ENCODE measurements around the gene AK9.
"Not testable (repeated sequence)": the region's sequence is repeated elsewhere in the genome, so short reads cannot be mapped to it uniquely, and the experiment has no call there.

The AK9 gene

GRCh38 chr6:109612268-109612667 lies 78.7 kb downstream of the AK9 start:
- DNase-seq, result no peak

DNA sequence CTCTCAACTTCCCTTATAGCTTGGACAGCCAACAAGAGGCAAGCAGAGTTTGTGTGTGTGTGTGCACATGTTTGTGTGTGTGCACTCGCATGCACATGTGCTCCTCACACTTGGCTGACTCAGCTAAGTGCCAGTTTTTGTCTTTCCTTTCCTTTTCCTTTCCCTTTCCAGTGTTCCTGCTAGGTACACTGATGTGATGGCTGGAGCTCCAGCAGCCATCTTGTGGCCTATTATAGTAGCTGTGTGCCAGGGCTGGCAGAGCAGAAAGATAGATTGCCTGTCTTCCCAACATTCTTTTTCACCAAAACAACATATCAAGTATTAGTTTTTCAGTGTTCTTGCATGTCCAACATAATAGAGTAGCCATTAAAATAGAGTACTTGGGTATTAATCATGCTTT lies 79.5 kb downstream of the AK9 start:
- no peak for DNase-seq

GRCh38 chr6:109610590-109610989 lies 80.4 kb downstream of the AK9 start:
- no peak for DNase-seq

DNA sequence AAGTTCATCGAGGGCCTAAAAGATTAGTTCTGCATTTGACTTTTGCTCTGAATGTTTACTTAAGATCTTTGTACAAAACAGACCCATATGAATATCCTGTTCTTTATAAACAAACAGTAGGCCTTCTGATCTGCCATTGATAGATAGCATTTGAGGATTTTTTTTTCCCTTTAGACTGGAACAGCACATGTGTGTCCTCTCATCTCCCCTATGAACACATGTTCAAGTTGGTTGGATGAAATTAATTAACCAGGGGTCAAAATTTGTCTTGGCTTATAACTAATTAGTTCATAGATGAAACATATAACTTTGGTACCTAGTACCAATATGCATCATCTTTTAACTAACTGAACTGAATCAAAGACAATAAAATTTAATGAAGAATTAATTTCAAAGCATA lies 81.3 kb downstream of the AK9 start:
- no peak for DNase-seq

GRCh38 chr6:109606359-109606758 lies 84.6 kb downstream of the AK9 start:
- no peak for DNase-seq

DNA sequence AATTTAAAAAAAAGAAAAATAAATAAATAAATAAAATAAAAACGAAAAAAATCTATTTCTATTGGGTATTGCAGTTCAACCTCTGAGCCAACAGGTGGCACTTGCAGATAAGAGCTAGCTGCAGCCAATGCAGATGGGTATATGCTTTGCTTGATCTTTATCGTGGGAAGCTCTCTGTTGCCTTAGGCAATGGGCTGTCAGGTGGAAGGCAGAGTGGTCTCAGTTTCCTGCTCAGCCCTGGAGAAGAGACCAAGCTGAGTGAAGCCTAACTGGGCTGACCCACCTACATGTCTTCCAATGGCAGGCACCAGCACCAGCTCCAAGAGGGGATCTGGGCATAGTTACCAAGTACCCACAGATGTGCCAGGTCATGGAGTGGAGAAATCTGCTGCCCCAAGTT lies 95.0 kb downstream of the AK9 start:
- DNase-seq, result no peak

GRCh38 chr6:109580519-109580918 lies 110.5 kb downstream of the AK9 start:
- DNase-seq, result no peak

- DNase-seq, result no peak
Observed at GRCh38 chr6:109579361-109579760, 111.6 kb downstream of the AK9 start.

DNA sequence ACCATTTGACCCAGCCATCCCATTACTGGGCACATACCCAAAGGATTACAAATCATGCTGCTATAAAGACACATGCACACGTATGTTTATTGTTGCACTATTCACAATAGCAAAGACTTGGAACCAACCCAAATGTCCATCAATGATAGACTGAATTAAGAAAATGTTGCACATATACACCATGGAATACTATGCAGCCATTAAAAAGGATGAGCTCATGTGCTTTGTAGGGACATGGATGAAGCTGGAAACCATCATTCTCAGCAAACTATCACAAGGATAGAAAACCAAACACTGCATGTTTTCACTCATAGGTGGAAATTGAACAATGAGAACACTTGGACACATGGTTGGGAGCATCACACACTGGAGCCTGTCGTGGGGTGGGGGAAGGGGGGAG lies 121.1 kb downstream of the AK9 start:
- not testable (repeated sequence) for DNase-seq

DNA sequence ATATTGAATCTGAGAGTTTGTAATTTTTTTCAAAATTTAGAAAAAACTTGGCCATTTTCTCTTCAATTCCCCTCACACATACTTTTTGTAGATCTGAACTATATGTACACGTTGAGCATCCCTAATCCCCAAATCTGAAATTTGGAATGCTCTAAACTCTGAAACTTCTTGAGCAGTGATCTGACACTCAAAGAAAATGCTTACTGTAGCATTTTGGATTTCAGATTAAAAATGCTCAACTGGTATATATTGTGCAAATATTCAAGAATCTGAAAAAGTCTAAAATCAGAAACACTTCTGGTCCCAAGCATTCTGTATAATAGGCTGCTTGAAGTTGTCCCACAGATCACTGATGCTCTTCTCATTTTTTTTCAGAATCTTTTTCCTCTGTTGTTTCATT lies 129.2 kb downstream of the AK9 start:
- no peak for DNase-seq

GRCh38 chr6:109531446-109531845 lies 159.6 kb downstream of the AK9 start:
- DNase-seq, result no peak

DNA sequence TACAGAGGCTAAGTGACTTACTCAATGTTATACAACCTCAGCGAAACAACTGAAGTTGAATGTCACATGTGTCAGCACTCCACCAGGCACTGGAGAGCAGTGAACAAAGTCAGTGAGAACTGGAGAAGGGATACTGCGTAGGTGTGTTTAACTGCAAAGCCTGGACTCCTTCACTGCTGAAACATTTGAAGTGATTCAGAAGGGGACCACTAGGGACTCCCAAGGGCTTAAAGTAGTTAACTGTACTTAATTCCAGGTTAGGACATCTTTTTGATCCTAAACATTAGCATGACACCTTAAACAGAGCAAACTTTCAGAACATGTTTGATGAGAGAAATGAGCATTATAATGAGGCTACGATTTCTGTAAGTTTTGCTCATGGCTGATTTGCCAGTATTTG lies 163.0 kb downstream of the AK9 start:
- DNase-seq, result no peak

DNA sequence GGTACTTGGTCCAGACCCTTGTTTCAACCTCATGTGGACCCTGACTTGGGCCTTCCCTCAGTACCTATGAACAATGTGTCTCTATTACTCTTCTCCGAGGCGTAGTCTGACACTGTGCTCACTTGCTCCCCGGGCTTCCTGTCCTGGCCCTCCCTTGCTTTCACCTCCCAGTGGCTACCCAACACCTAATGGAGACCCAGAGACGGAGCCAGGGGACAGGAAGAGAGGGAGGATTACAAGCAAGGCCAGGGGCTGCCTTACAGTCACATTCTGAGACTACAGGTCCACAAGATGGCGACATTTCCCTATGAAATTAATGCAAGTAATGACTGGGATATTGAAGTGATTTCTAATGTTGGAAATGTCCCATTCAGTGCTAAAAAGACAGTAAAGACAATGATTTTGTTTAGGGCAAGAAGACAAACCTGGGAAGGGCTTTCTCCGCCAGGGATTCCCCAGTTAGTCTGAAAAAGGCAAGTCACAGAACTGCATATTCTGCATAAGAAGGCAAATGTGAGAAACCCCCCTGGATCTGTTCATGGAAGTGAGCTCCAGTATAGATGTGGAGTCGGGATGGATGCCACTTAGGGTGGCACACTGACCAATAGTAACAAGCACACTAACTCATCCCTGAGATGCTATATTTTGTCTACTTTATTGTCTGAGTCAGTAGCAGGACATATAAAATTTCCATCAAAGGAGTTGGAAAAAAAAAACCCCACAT lies 163.9 kb downstream of the AK9 start:
- DNase-seq, result peak; percentile 60

DNA sequence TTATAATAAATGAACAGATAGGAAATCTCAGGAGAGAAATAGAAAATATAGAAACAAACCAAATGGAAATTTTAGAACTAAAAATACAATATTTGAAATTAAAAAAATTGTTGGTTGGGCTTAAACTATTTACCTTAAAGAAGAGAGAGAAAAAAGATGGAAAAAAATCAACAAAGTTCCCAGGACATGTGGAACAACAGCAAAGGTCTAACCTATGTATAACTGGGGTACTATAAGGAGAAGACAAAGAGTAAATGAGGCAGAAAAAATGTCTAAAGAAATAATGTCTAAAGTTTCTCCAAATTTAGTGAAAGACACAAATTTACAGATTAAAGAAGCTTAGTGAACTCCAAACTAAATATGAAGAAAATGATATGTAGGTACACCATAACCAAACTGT lies 166.9 kb downstream of the AK9 start:
- DNase-seq, result no peak

DNA sequence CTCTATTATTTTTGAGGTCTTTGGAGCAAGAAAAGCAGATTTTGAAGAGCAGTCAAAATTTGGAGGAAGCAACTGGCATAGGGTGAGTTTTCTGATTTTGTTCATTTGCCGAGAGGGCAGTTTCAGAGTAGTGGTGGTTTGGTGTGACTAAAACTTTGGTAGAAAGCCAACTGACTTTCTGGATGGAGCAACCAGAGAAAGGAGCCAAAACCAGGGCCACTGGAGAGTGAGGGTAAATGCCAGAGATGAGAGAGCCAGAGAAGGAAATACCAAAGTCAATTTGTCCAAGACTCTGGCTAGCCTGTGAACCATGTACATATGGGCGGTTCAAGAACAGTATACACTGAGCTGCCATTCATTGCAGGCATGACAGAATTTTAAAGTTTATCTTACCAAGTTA lies 167.5 kb downstream of the AK9 start:
- DNase-seq, result no peak

GRCh38 chr6:109521080-109521479 lies 169.9 kb downstream of the AK9 start:
- no peak for DNase-seq

DNA sequence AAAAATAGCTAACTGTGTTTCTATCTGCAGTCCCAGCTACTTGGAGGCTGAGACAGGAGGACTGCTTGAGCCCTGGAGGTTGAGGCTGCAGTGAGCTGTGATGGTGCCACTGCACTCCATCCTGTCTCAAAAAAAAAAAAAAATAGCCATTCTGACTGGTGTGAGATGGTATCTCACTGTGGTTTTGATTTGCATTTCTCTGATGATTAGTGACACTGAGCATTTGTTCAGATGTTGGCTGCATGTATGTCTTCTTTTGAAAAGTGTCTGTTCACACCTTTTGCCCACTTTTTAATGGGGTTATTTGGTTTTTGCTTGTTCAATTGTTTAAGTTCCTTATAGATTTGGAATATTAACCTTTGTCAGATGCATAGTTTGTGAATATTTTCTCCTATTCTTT lies 171.4 kb downstream of the AK9 start:
- not testable (repeated sequence) for DNase-seq

DNA sequence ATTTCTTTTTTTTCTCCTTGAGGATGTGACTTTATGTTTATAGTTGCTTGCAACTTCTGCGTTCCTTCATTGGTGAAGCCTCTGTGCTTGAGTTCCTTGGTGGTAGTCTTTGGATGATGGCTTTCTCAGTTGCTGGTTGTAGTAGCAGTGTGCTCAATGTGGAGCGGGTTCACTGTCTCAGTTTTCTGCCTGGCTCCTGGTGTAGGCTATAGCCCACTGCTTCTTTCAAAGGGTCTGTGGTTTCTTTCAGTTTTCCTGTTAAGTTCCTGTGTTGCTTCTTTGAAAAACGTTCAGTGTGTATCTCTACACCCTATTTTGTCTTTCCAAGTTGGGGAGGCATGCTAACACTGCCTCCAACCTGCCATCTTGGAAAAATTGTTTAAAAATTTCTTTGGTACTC lies 174.1 kb downstream of the AK9 start:
- no peak for DNase-seq

DNA sequence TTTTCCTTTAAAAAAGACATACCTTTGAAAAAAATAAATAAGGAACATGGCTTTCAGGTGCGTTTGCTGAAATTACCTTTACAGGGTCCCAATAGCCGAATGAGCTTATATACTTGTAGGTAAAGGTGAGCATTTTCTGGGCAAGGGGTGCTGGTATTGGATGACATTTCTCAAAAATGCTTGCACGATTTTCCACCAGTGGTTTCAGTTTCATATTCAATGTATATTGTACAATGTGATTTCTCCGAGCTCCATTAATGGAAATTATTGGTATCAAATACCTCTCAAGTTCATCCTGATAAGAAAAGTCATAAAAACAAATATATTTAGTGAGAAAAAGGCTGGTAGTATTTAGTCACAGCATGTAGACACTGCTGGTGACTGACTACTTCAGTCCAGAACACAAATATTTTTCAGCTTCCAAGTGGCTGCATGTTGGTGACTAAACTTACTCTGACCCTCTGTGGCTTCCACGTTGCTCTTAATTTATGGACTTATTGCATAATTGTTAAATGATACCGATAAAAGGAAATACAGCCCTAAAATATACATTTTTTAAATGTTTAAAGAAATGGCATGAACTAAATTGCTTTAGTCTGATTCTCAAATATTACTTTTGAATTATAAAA lies 175.1 kb downstream of the AK9 start:
- DNase-seq, result peak; percentile 21

DNA sequence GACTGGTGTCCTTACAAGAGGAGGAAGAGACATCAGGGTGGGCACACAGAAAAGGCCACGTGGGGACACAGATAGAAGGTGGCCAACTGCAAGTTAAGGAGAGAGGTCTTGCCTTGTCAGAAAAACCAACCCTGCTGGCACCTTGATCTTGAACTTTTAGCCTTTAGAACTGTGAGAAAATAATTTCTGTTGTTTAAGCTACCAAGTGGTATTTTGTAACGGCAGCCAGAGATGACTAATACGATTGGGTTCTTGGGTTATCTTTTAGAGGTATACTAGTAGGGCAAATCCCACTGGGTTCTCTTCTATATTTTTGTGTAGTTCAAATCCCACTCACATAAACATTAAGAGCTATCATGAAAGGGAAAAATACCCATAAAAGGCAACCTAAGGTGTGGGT lies 176.1 kb downstream of the AK9 start:
- DNase-seq, result no peak

DNA sequence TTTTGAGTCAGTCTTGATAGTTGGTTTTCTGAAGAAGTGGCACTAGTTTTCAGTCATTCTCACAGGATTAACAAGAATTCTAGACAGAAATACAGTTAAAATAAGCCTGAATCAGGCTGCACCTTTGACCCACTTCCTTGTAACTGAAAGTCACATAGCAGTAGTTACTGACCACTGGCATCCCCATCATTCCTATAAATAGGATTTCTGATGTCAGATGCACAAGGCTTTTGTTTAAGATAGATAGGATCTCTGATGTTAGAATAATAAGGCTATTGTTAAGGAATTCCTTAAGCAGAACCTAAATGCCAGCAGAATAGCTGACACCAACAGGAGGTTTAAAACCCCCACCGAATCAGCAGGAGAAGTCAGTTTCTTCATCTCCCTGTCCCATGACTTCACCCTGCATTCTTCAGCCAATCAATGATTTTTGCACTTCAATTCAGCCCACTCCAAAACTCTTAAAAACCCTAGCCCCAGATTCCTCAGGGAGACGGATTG lies 177.4 kb downstream of the AK9 start:
- DNase-seq, result no peak

GRCh38 chr6:109512271-109512817 lies 178.7 kb downstream of the AK9 start:
- DNase-seq, result no peak

DNA sequence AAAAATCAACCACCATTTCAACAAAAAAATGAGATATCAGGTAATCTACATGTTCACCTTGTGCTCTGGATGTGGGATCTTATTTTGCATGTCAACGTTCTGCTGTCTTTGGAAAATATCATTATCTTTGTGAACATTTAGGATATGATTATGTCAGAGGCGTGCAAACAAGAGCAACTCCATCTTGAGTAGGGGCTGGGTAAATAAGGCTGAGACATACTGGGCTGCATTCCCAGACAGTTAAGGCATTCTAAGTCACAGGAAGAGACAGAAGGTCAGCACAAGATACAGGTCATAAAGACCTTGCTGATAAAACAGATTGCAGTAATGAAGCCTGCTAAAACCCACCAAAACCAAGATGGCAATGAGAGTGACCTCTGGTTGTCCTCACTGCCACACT lies 179.2 kb downstream of the AK9 start:
- no peak for DNase-seq

GRCh38 chr6:109510358-109510757 lies 180.6 kb downstream of the AK9 start:
- DNase-seq, result no peak

Data from activated CD4-positive, alpha-beta T cell treated with anti-CD3 and anti-CD28 coated beads, Interleukin-2, amount 50 U/mL, for 16 hours (primary cell).